CD1c-positive myeloid dendritic cell (primary cell): ENCODE results near the gene PTPRD.
"Not testable (repeated sequence)": the region's sequence is repeated elsewhere in the genome, so short reads cannot be mapped to it uniquely, and the experiment has no call there.

ENCODE experiments used
- DNase-seq: peaks from one replicate; pipeline ENCODE4 v3.0.0-alpha.2; 2016; ENCODE audit errors: extremely low spot score

PTPRD gene

GRCh38 chr9:9319007-9319406, 1293.8 kb downstream of the PTPRD start:
- DNase-seq: no peak

DNA sequence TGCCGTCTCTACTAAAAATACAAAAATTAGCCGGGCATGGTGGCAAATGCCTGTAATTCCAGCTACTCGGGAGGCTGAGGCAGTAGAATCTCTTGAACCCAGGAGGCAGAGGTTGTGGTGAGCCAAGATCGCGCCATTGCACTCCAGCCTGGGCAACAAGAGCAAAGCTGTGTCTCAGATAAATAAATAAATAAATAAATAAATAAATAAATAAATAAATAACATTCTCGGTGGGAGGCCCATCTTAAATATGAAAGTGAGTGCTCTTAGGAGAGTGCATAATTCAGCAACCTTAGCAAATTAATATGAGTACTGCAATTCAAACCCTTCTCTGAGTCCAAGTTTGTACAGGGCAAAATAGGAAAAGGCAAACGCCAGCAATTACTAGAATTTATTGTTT, 1302.1 kb downstream of the PTPRD start:
- DNase-seq: not testable (repeated sequence)

DNA sequence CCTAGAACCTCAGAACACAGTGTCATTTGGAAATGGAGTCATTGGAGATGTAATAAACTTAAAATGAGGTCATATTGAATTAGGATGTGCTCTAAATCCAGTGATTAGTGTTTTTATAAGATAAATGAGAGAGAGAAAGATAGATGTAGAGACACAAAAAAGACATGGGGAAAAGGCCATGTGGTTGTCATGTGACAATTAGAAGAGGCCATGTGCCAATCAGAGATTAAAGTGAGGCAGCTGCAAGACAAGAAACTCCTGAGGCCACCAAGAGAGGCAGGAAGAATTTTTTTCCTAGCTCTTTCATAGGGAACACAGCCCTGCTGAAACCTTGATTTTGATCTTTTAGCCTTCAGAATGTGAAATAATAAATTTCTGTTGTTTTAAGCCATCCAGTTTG, 1307.2 kb downstream of the PTPRD start:
- no peak for DNase-seq

- no peak for DNase-seq
Measured at GRCh38 chr9:9299134-9299533, 1313.7 kb downstream of the PTPRD start.

DNA sequence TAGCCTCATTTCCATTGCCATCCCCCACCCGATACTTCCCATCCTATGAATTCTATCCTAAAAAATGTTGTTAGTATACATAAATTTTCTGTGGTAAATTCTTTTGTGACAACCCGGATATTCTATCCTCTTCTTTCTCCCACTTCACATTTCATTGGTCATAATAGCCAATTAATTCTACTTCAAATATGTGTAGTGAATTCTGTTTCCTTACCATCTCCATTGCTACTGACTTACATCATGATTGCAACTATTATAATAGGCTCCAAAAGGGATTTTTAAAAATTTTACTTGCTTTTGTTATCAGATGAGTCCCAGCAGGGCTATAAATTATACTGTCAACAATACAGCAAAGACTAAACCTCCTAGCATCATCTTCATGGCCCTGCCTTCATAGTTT, 1326.8 kb downstream of the PTPRD start:
- DNase-seq: no peak

- no peak for DNase-seq
Measured at GRCh38 chr9:9284201-9284600, 1328.6 kb downstream of the PTPRD start.

DNA sequence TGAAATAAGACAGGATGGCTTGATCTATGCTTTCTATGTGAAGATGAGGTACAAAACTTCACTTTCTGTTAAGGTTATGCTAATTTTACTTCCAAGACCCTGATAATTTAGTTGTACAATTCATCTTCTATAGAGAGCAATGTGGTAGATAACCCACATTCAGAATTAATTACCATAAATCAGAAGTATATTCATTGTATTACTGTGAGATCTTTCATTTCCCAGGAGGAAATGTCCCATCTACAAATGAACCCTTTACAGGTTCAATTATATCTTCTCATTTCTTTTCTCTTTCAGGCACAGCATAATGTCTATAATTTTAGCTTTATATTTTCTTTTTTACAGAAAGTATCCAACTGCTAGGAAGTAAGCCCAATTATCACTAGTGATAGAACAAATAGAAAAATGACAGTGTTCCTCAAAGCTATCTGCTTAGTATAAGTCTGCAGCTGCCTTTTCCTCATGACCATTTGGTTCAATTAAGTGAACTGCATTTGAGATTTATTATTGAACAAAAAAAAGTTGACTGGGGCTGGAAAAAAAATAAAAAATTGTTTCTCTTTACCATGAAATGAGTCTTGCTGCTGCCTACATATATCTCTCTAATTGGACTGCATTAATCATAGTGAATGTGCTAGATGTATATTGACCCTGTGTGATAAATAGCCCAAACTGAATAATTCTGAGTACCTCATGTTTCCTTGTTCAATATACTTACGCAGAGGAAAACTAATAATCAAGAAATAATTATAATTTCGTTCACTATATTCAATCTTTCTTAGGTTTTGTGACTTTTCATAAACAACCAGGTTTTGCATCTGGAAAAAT, 1329.4 kb downstream of the PTPRD start:
- DNase-seq: no peak

- no peak for DNase-seq
Measured at GRCh38 chr9:9275601-9276000, 1337.2 kb downstream of the PTPRD start.

DNA sequence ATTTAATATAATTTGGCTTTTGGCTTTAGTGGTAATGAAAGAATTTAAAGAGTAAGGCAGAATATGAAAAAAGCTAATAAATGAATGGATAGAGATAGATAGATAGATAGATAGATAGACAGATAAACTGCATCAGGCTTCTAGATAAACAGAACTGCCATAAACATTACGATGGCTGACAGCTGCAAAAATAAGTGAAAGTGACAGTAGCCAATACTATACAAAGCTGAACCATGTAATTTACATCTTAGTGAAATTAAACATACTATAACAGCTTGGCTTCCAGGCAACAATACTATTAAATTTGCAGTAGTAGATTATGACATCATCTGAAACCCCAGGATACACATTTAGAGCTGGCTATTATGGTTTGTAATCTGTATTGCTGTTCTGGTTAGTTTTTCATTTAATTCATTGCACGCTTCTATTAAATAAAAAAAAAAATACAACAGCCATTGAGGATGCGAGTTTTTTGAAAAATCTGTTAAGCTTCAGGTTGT, 1354.8 kb downstream of the PTPRD start:
- DNase-seq: no peak

DNA sequence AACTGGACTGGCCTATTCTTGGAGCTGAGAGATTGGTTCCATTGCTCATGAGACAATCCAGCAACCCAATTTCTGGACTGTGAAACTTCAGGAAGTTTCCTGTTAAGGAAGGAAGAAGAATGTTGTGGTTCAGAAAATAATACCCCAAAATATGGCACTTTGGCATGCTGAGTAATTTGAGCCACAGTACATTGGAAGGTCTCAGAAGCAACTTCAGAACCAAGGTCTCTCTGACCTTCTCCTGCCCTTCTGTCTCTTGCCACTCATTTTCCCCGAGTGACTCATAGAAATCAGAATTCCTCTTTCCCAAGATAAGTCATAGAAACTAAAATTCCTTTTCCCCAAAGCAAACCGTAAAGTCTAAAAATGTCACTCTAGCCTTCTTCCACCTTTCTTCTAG, 1366.1 kb downstream of the PTPRD start:
- no peak for DNase-seq

DNA sequence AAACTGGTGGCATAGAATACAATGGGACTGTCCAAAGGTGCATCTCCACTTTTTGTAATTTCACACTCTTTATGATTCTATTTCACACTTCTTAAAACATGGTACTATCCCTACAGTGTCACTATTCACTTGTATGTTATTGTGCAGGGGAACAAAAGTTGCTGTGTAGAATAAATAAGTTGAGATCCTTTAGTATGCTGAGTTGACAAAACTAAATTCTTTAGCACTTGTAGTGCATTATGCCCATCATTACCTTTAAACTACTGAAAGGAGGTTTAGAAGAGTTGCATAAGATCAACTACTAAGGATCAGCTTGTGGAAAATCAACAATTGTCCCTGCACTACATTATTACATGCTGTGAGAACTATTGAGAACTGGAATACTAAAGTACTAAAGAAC, 1380.9 kb downstream of the PTPRD start:
- DNase-seq: no peak

GRCh38 chr9:9229269-9229668, 1383.5 kb downstream of the PTPRD start:
- no peak for DNase-seq

DNA sequence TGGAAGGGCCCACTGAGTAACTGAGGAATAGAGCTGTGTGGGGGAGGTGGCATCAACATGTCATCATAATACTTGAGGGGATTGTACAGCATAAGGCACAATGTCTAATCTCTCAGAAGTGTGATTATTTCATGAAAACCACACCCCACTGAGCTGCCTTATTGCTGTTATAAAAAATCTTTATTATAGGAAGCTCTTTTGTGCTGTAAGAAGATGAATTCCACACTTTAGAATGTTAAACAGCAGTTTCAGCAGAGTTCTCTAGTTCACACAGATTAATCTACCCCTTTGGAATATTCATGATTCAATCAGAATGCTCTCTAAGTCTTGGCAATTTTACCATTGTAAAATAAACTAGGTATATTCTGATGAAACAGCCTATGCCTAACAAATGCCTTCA, 1389.6 kb downstream of the PTPRD start:
- no peak for DNase-seq

DNA sequence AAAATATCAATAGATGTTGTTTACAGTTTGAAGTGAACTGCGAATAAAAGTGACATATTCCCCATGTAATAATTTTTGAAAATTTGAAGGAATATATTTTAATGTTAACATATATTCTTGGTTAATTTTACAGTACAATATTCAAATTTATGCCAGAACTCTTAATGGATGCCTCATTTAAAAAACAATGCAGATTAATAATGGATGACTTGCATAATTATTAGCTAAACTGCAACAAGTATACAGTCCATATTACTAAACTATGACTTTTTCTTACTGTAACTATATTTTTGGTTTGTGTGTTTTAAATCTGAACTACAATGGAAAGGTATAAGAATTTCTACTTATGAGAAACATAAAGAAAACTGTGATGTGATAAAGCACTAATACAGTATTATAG, 1390.1 kb downstream of the PTPRD start:
- no peak for DNase-seq

DNA sequence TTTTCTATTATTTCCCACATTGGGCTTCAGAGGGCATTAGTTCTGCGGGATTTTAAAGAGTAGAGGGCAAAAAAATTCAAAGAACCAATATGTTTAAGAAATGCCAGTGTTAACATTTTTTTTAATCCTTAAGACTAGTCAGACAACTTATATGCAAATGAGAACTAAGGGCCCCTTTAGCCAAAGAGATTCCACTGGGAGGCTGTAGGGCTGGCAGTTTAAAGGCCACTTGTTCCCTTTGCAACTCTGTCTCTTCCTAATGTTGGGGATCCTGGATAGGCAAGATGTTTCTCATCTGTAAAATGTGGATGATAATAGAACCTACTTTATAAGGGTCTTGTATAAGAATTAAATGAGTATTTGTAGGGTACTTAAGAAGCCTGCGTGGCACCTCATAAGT, 1395.9 kb downstream of the PTPRD start:
- no peak for DNase-seq

DNA sequence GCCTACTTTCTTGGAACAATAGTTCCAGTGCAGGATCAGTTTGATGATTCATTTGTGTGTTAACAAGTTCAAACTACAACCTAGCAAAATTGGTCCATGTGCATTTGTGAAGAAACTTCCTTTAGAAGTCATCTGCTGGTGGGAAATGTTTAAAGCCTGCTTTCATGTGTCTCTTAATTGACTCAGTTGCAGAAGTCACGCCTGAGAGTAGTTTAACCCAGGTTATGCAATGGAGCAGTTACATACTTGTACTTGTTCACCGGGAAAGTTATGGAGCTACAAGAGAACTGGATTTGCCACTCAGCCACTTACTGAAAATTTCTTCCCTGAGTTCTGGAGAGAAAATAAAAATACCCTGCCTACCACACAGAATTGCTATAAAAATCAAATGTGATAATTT, 1397.8 kb downstream of the PTPRD start:
- no peak for DNase-seq

- no peak for DNase-seq
Measured at GRCh38 chr9:9214066-9214465, 1398.7 kb downstream of the PTPRD start.

- no peak for DNase-seq
Measured at GRCh38 chr9:9212963-9213362, 1399.8 kb downstream of the PTPRD start.

DNA sequence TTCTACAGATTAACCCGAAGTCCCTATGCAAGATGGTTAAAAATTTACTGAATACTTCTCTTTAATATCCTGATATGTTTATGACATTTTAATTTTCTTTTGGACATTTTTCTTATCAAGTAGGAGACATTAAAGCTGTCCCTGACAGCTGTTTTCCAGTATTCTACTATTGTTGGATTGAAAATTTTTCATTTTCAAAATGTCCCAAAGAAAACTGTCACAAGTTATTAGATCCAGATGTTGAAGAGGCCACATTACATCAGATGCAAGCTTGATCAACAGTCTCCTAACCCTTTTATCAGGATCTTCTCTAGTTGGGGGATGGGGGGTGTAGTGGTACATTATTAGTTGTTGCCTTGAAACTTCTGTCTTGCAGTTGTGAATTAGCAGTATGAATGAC, 1410.5 kb downstream of the PTPRD start:
- no peak for DNase-seq

- no peak for DNase-seq
Measured at GRCh38 chr9:9186086-9186485, 1426.7 kb downstream of the PTPRD start.

DNA sequence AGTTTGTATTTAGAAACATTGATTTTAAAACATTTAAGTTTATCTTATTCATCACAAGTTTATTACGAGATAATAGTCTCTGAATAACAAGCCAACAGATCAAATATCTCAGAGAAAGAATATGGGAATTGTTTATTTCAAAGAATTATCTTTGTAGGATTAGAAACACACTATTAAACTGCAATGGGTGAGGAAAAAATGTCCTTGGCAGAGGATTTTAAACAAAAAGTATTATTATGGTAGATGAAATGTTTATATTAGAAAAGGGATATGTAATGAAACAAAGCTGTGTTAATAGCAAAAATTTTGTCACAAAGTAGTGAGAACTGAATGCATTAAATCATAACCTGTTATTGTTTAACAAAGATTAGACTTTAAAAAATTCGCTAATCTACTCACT, 1430.4 kb downstream of the PTPRD start:
- no peak for DNase-seq

DNA sequence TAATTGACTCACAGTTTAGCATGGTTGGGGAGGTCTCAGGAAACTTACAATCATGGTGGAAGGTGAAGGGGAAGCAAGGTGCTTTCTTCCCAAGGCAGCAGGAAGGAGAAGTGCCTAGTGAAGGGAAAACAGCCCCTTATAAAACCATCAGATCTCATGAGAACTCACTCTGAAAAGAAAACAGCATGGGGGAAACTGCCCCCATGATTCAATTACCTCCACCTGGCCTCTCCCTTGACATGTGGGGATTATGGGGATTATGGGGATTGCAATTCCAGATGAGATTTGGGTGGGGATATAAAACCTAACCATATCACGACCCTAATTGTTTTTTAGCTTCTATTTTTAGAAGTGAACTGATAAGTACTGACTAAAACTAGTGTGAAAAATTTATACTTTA, 1435.7 kb downstream of the PTPRD start:
- no peak for DNase-seq

- no peak for DNase-seq
Measured at GRCh38 chr9:9174358-9174757, 1438.4 kb downstream of the PTPRD start.

- DNase-seq: no peak
Measured at GRCh38 chr9:9173264-9173663, 1439.5 kb downstream of the PTPRD start.
